DOHH2 (cell line): ENCODE results near the gene SIK3.

ENCODE experiments used
- CTCF ChIP-seq: fragments of 200-600 bp; sonication (generic); IDR thresholded peaks from one replicate; pipeline ENCODE4 v1.5.1; 2014; ENCODE audit warnings: antibody characterized with exemption, mild to moderate bottlenecking, low read depth, low read length; ENCODE audit not compliant: poor library complexity, severe bottlenecking
- EZH2phosphoT487 ChIP-seq: fragments of 200-600 bp; sonication (generic); IDR thresholded peaks from 2 replicates; pipeline ENCODE4 v1.6.1; 2017; ENCODE audit warnings: borderline replicate concordance, mild to moderate bottlenecking, antibody characterized with exemption, low read length, moderate library complexity, mixed read lengths

GRCh38 chr11:116871248-116871647 is 227.0 kb downstream of the SIK3 start:
- TF ChIP-seq CTCF (no peak), EZH2phosphoT487 (no peak)
